GM12892 (cell line): Measurements from ENCODE around the gene TCP11.

Experiments
- POLR2A ChIP-seq: IDR thresholded peaks from 2 replicates; pipeline ENCODE4 v1.6.1; 2011; ENCODE audit warnings: low read depth, low read length, control low read depth
- POLR2AphosphoS5 ChIP-seq: IDR thresholded peaks from 2 replicates; pipeline ENCODE4 v1.6.1; 2011; ENCODE audit warnings: low read depth, low read length, control low read depth
- TAF1 ChIP-seq: IDR thresholded peaks from 2 replicates; pipeline ENCODE4 v1.6.1; 2011; ENCODE audit warnings: low read depth, mild to moderate bottlenecking, control low read depth, low read length, borderline replicate concordance

GRCh38 chr6:35181308-35181932 is 40.3 kb upstream of the TCP11 start:
- no peak for TF ChIP-seq TAF1
- no peak for TF ChIP-seq POLR2A
- TF ChIP-seq POLR2AphosphoS5, result no peak
